ACC112 (cell line): ENCODE results near the gene AAK1.

Source experiments
- H2AFZ ChIP-seq: fragments of 200-600 bp; sonication (generic); one replicate; pipeline ENCODE4 v1.6.0; 2017; ENCODE audit warnings: antibody characterized with exemption, low read length; ENCODE audit not compliant: unreplicated experiment
- H3K27ac ChIP-seq: fragments of 200-600 bp; sonication (generic); 2 replicates; pipeline ENCODE4 v1.5.1; 2014; ENCODE audit warnings: low read depth, mild to moderate bottlenecking, antibody characterized with exemption, low read length, moderate library complexity
- H3K27me3 ChIP-seq: fragments of 200-600 bp; sonication (generic); 2 replicates; pipeline ENCODE4 v1.6.1; 2014; ENCODE audit warnings: mild to moderate bottlenecking, antibody characterized with exemption, low read length, moderate library complexity, mixed read lengths; ENCODE audit not compliant: insufficient read depth
- H3K36me3 ChIP-seq: fragments of 200-600 bp; sonication (generic); 2 replicates; pipeline ENCODE4 v1.6.1; 2016; ENCODE audit warnings: mild to moderate bottlenecking, antibody characterized with exemption, low read length, moderate library complexity, mixed read lengths; ENCODE audit not compliant: insufficient read depth
- H3K4me1 ChIP-seq: fragments of 200-600 bp; sonication (generic); one replicate; pipeline ENCODE4 v1.6.1; 2016; ENCODE audit warnings: low read length, mixed read lengths; ENCODE audit not compliant: insufficient read depth, unreplicated experiment, control insufficient read depth
- H3K4me3 ChIP-seq: fragments of 200-600 bp; sonication (generic); 2 replicates; pipeline ENCODE4 v1.5.1; 2014; ENCODE audit warnings: mild to moderate bottlenecking, low read depth, low read length
- H3K79me2 ChIP-seq: fragments of 200-600 bp; sonication (generic); one replicate; pipeline ENCODE4 v1.6.0; 2016; ENCODE audit warnings: low read length; ENCODE audit not compliant: control insufficient read depth, unreplicated experiment, insufficient read depth

The AAK1 gene

GRCh38 chr2:69604026-69604678 lies 39.4 kb downstream of the AAK1 start:
- peaks cover 79% of the 10 kb centered on the region for H3K79me2 ChIP-seq
- H3K4me3 ChIP-seq, result no peak overlapping the region
- H3K4me1 ChIP-seq, result peaks cover 18% of the 10 kb centered on the region
- no peaks in the 10 kb centered on the region for H3K27me3 ChIP-seq
- H3K27ac ChIP-seq, result no peak overlapping the region
- H3K36me3 ChIP-seq, result peaks cover 23% of the 10 kb centered on the region
- no peak overlapping the region for H2AFZ ChIP-seq

DNA sequence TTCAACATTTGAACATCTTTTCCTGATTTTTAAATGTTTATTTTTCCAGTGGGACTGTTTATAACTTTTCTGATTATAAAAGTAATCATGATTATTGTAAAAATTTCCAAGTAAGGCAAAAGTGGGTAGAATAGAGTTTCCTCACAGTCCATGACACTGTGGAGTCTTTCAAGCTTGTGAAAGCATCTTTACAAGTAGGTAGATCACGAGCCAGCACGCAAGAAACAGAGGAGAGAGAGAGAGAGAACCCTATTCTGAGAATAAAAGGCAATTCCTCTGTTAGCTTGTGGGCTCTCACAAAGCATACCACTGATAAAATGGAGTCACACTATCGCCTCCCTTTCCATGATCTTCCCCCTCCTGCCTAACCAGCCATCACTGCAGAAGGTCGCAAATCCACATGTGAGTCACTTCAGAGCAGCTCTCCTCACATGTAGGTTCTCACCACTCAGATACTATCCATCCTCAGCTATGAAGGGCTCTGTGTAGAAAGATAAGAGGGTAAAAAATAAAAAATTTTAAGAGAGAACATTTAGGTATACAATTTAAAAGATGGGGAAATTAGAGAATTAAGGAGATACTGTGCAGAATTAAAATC lies 40.3 kb downstream of the AAK1 start:
- Histone ChIP-seq H3K27me3 (no peaks in the 10 kb centered on the region), H3K27ac (no peak overlapping the region), H3K79me2 (peaks cover 75% of the 10 kb centered on the region), H3K36me3 (peaks cover 23% of the 10 kb centered on the region), H2AFZ (no peak overlapping the region), H3K4me3 (no peak overlapping the region), H3K4me1 (peaks cover 19% of the 10 kb centered on the region)

DNA sequence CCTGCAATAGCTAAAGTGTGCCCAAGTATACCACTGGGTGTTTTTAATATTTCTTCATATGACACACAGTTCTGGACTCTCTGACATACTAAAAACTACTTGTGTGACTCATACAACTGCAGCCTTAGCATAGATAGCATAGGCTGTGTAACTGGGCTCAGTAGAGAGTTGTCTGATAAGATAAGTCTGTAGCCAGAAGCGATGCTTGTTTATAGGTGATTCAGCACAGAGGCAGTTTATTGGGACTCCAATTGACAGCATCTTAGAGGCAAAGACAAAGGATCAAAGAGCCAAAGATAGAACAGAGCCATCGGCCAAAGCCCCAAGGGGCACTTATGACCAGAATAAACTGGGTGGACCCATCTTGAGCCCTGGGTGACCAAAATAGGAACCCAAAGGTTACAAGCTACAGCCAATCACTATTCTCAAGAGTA lies 42.3 kb downstream of the AAK1 start:
- Histone ChIP-seq H3K36me3 (peaks cover 16% of the 10 kb centered on the region), H3K27me3 (no peaks in the 10 kb centered on the region), H3K79me2 (peaks cover 64% of the 10 kb centered on the region), H3K27ac (peak overlapping the region; percentile 44), H3K4me1 (peaks cover 24% of the 10 kb centered on the region), H2AFZ (no peak overlapping the region), H3K4me3 (peak overlapping the region; percentile 6; the same call in 1 of the 2 replicates)

DNA sequence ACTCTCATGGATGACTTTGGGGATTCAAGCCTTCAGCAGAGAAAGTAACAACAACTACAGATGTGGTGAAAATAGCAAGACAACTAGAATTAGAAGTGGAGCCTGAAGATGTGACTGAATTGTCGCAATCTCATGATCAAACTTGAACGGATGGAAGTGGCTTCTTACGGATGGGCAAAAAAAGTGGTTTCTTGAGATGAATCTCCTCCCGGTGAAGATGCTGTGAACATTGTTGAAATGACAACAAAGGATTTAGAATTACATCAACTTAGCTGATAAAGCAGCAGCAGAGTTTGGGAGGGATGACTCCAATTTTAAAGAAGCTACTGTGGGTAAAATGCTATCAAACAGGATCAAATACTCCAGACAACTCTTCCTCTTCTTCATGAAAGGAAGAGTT lies 43.1 kb downstream of the AAK1 start:
- no peak overlapping the region for H2AFZ ChIP-seq
- H3K4me3 ChIP-seq, result no peak overlapping the region
- no peaks in the 10 kb centered on the region for H3K27me3 ChIP-seq
- peaks cover 64% of the 10 kb centered on the region for H3K79me2 ChIP-seq
- peak overlapping the region; percentile 27; the same call in 1 of the 2 replicates for H3K27ac ChIP-seq
- peaks cover 10% of the 10 kb centered on the region; the same call in 1 of the 2 replicates for H3K36me3 ChIP-seq
- H3K4me1 ChIP-seq, result peaks cover 24% of the 10 kb centered on the region

- Histone ChIP-seq H2AFZ (no peak overlapping the region), H3K79me2 (peaks cover 51% of the 10 kb centered on the region), H3K27ac (no peak overlapping the region), H3K4me1 (peaks cover 24% of the 10 kb centered on the region), H3K27me3 (no peaks in the 10 kb centered on the region), H3K4me3 (no peak overlapping the region), H3K36me3 (peaks cover 10% of the 10 kb centered on the region; the same call in 1 of the 2 replicates)
These were observed 45.5 kb downstream of the AAK1 start for GRCh38 chr2:69597843-69598610.

- H3K79me2 ChIP-seq, result peaks cover 52% of the 10 kb centered on the region
- H3K4me1 ChIP-seq, result peaks cover 24% of the 10 kb centered on the region
- H3K27me3 ChIP-seq, result no peaks in the 10 kb centered on the region
- H3K36me3 ChIP-seq, result peaks cover 10% of the 10 kb centered on the region; the same call in 1 of the 2 replicates
- H3K27ac ChIP-seq, result no peak overlapping the region
- no peak overlapping the region for H2AFZ ChIP-seq
- no peak overlapping the region for H3K4me3 ChIP-seq
These were observed 46.4 kb downstream of the AAK1 start for GRCh38 chr2:69597105-69597504.

DNA sequence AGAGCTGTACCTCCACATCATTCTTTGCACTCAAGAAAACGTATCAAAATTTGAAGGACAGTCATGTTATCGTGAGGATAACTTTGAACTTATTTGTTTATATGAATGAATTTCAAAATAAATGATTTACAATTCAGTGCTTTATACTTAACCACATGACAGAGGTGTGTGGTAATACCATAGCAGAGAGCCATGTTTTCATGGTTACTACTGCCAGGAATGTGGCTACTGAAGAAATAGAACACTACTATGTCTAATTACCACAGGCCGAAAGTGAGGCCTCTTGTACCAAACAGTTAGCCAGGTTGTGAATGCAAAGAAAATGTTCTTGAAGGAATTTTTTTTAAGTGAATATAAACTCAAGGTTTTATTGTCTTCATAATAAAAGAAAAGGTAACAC lies 49.2 kb downstream of the AAK1 start:
- H3K36me3 ChIP-seq, result peaks cover 4% of the 10 kb centered on the region; the same call in 1 of the 2 replicates
- H3K27ac ChIP-seq, result no peak overlapping the region
- no peak overlapping the region for H3K4me3 ChIP-seq
- H3K79me2 ChIP-seq, result peaks cover 48% of the 10 kb centered on the region
- H3K27me3 ChIP-seq, result no peaks in the 10 kb centered on the region
- peaks cover 19% of the 10 kb centered on the region for H3K4me1 ChIP-seq
- H2AFZ ChIP-seq, result no peak overlapping the region

- Histone ChIP-seq H3K36me3 (no peaks in the 10 kb centered on the region; the same call in 1 of the 2 replicates), H3K4me1 (peaks cover 13% of the 10 kb centered on the region), H3K79me2 (peaks cover 53% of the 10 kb centered on the region), H3K4me3 (no peak overlapping the region), H3K27ac (no peak overlapping the region), H2AFZ (no peak overlapping the region), H3K27me3 (no peaks in the 10 kb centered on the region)
These were observed 51.0 kb downstream of the AAK1 start for GRCh38 chr2:69592511-69592910.

DNA sequence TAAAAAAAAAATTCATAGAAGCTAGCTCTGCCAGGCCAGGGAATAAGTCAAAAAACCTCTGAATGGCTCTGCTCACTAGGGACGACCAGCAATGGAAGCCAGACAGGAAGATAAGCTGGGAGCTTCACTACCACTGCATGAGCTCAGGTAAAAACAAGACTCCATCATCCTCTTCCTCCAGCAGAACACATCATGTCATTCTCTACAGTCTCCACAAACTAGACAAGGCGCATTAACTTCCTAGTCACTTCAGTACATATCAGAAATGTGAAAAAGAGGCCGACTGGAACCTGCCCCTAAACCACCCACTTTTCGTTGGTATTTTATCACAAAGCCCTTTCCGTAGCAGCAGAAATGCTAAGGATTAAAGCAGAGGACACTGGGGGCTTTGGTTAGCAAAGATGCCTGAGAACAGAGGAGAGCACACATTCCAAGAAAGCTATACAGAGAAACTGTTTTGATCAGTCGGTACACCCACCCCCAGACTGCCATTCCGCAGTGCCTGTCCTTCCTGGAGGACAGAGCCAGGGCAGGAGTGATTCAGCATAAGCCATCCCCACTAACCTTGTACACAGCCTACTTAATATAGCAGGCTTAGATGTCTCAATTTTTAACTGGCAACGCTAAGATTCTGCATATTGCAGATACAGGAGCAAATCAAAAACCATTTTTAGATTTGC lies 53.4 kb downstream of the AAK1 start:
- H3K4me3 ChIP-seq, result 0 out of 2 replicates have a peak overlapping the region, but pooled peaks have one; percentile 1
- H3K27ac ChIP-seq, result peak overlapping the region; percentile 5; the same call in 1 of the 2 replicates
- H3K79me2 ChIP-seq, result peaks cover 54% of the 10 kb centered on the region
- H3K36me3 ChIP-seq, result no peaks in the 10 kb centered on the region
- no peak overlapping the region for H2AFZ ChIP-seq
- H3K27me3 ChIP-seq, result no peaks in the 10 kb centered on the region
- peaks cover 13% of the 10 kb centered on the region for H3K4me1 ChIP-seq

- H3K79me2 ChIP-seq, result peaks cover 58% of the 10 kb centered on the region
These were observed 54.6 kb downstream of the AAK1 start for GRCh38 chr2:69588945-69589344.

More at GRCh38 chr2:69588945-69589344, 54.6 kb downstream of the AAK1 start:
- peaks cover 13% of the 10 kb centered on the region for H3K4me1 ChIP-seq
- H3K27me3 ChIP-seq, result no peaks in the 10 kb centered on the region
- no peak overlapping the region for H2AFZ ChIP-seq
- no peak overlapping the region for H3K27ac ChIP-seq
- H3K4me3 ChIP-seq, result no peak overlapping the region
- no peaks in the 10 kb centered on the region for H3K36me3 ChIP-seq
